GM21423 (cell line): ENCODE data around the gene ZBTB6.

Source experiments
- ATAC-seq: cut with Tn5 transposase; IDR thresholded peaks from one replicate; pipeline ENCODE4 v1.9.1; 2021; ENCODE audit warnings: mild to moderate bottlenecking, moderate library complexity; ENCODE audit not compliant: unreplicated experiment

Gene ZBTB6

GRCh38 chr9:122912964-122913673, at the start of gene ZBTB6:
Gene ZBTB6 (minus strand): TSS chr9:122913323. CDS start chr9:122912072, 1,251 bp downstream.
- ATAC-seq = peak; percentile 98

DNA sequence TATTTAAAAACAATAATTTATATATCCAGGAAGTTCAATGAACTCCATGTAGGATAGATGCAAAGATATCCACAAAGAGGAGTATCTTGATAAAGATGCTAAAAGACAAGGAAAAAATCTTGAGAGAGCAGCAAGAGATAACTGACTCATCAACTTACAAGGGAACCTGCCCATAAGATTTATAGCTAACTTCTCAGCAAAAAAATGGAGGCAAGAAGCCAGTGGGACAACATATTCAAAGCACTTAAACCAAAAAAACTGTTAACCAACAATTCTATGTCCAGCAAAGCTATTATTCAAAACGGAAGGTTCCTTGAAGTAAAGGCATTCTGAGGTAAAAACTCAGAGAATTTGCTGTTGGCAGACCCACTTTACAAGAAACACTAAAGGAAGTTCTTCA, 48.0 kb upstream of the ZBTB6 start:
- no peak for ATAC-seq

- no peak for ATAC-seq
Measured at GRCh38 chr9:122955961-122956360, 42.8 kb upstream of the ZBTB6 start.

DNA sequence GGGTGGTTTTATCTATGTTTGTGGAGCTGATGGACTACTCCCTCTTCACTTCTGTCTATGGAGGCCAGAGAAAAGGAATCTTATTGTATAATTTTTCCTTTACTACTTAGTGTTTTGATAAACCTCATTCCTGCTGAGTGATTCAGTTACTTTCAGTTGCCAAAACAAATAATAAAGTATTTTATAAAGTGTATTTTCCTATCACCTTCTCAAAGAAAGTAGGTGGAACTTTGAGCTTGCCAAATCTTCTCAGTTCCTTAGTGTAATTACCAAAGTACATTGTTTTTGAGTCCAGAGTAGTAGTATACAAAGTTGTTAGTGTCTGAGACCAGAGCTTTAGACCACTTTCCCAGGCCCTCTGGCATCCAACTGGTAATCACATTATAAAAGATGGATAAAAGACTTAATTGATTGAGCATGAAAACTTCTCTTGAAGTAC, 41.1 kb upstream of the ZBTB6 start:
- ATAC-seq = no peak

GRCh38 chr9:122951056-122951455, 37.9 kb upstream of the ZBTB6 start:
- no peak for ATAC-seq

DNA sequence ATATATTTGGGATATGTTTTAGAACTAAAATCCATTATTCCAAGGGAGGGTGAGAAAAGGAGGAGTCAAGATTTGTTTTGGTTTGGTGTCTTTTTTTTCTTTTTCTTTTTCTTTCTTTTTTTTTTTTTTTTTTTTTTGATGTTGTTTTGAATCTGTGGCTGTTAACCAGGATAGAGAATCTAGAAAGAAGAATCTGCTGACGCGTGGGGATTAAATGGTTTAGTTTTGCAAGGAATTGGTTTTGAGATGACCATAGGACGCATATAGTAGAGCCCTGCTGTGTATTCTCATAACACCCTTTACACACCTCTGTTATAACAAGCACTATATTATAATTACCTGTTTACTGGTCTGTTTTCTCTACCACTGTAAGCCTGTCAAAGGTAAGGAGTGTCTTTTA, 37.1 kb upstream of the ZBTB6 start:
- ATAC-seq = no peak

DNA sequence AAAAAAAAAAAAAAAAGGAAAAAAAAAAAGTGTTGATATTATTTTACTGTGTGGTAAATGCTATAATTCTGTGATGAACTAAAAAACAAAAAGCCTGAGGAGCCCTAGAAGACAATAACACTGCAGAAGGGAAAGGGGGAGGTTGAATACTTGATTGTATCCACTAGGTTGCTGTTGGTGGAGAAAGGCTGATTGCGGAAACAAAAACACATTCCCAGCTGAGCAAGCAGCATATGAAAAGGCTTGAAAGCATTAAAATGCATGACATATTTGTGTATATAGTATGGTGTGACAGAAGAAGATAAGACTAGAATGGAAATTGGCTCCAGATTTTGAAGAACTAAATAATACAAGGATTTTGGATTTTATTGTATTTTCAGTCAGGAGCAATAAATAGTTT, 36.6 kb upstream of the ZBTB6 start:
- no peak for ATAC-seq

- ATAC-seq = no peak
Measured at GRCh38 chr9:122948313-122948712, 35.2 kb upstream of the ZBTB6 start.

DNA sequence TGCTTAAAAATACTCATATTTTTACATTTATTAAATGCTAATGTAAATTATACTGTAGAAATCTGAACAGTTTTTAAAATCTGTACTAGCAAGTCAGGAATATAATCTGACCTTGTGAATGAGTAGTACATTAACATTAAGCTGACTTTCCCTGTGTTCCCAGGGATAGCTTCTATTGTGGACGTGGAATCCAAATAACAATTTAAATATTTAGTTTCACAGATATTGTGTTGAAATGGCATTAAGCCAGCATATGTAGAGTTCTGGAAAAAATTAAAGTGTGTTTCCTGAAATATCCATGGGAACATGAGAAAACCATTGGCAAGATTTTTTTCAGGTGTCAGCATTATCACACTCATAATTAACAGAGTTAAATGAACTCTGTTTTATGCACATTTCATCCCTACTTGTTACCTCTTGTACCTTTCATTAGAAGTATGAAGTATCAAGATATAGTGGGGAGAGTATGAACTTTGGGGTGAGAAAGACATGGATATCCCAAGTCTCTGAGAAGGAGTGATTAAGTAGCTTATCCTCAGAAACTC, 33.4 kb upstream of the ZBTB6 start:
- no peak for ATAC-seq

DNA sequence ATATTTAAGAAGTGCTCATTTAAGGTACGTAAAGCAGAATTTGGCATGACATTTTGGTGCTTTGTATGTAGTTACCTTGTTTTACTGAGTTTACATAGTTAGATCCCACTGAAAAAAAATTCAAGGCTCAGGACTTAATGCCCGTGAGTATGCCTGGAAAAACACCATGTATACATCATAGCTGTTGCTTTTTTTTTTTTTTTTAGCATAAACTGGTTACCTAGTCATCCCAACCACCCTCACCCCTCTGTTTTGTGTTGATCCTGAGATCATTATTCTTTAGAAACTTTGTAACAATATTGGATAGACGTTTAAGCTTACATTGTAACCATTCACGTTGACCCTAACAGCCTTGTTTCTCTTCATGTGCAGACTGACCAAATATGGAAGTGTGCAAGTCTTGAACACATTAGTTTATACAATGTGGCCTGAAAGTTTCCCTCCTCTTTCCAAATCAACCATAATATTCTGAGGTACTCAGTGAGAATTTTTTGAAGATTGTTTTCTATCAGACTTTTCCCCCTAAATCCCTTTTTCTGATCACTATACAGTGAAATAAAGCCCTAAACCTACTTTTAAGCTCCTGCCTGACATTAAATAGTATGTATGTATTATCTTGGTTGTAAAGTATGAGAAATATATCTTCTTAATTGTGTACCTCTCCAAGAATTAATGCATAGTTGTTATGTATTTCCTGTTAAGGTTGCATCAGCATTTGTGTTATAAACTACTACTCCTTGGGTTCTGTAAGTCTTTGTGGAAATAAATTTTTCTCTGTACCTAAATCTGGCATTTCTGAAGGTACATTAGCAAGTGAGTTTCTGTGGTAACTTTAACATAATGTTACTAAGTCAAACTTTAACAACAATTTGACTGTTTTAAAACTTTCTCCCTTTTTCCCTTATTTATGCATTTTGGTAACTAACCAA, 32.1 kb upstream of the ZBTB6 start:
- ATAC-seq = no peak

- ATAC-seq = no peak
Measured at GRCh38 chr9:122941582-122942234, 28.6 kb upstream of the ZBTB6 start.

DNA sequence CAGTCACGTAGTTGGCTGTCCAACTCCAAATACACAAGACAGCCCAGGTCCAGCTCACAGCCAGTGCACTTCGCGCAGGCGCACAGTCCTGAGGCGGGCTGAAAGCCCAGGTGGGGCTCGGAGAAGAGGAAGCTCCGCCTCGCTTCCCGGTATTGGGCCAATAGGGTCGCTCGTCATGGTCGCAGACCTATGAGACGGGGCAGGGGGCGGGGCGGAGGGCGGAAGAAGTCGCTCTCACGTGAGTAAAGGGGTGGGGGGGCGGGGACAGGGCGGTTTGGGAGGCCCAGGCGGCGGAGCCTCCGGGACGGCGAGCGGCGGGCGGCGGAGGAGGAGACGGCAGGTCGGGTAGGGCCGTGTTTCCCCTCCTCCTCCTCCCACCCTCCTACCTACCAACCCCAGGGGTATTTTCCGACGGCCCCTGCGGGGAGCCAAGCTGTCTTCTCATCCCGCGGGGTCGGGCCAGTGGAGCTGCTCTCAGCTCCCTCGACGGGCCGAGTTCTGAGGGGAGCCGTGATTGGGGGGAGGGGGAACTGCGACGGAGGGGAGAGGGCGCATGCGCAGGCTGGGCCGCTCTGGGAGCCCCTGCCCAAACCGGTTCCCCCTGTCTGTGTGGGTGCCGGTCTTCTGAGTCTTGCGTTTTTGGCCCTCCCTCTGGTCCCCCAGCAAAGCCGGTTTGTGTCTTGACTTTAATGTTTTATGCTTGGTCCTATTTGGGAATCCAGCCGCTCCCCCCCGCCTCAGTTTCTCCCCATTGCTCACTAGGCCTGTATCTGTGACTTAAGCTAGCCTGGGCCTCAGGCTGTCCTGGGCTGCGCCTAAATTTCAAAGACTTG, 27.8 kb upstream of the ZBTB6 start, which contains the start of gene RABGAP1:
RABGAP1 (plus strand) TSS at position 272 of the 833 bp plus-strand sequence. CDS start 16,040 bp downstream, outside the sequence.
- ATAC-seq = peak; percentile 99

- no peak for ATAC-seq
Measured at GRCh38 chr9:122940454-122940748, 27.3 kb upstream of the ZBTB6 start.

DNA sequence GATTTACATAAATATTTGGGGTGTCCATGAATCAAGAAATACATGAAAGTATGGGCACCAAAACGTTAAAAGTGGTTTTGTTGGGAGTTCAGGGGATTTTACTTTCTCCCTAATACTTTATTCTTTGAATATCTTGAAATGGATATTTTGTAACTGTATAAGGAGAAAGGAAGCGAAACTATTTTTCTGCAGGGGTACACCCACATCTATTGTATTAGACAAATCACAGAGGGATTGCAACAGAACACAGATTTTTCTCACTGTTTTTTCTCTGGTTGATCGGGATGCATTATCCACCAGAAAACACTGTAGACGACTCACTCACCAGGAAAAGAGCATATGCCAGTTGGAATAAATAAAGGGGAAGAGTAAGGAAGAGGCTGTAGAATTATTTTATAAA, 26.5 kb upstream of the ZBTB6 start:
- no peak for ATAC-seq

- ATAC-seq = no peak
Measured at GRCh38 chr9:122936883-122937282, 23.8 kb upstream of the ZBTB6 start.

- no peak for ATAC-seq
Measured at GRCh38 chr9:122936464-122936863, 23.3 kb upstream of the ZBTB6 start.

- ATAC-seq = peak; percentile 95
Measured at GRCh38 chr9:122931226-122932121, 18.4 kb upstream of the ZBTB6 start, which contains the start of gene ZBTB26. Gene ZBTB26 (minus strand): TSS chr9:122931512. CDS start chr9:122919934, 11,578 bp downstream.

DNA sequence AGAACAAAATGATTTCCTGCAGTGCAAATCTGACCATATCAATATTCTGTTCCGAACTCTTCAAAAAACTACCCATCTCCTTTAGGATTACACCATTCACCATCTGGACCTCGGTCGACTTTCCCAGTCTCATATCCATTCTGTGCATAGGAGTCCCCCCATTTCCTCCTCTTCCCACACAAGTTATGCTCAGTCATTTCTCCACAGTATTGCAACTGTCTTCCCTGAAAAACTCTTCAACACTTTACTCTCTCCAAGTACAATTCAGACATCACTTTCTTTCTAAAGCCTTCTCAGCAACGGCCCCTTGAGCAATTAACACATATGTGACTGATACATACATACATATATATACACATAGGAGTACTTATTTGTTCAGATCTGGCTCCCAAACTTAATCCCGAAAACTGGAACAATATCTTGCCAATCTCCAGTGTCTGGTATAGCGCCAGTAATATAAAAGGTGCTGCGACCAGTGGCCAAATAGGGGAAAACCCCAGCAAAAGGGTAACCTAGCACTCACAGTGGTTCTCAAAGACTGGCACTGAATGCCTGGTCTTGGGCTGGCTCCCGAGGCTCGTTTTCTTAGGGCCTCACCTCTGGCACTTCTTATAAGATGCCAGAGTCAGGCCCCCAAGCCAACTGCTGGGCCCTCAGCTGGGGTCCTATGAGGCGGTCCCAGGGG, 17.6 kb upstream of the ZBTB6 start:
- peak; percentile 27 for ATAC-seq
